ENCODE results near the gene PSMB10.

The PSMB10 gene

GRCh38 chr16:67914758-67915495, 21.7 kb downstream of the PSMB10 start:
- H3K4me3 ChIP-seq (ENCODE audit: low read depth, low read length): no peak overlapping the region
- no peak for DNase-seq (ENCODE audit: low read depth)
- no peak for TF ChIP-seq CTCF (IDR thresholded peaks at IDR 0.05; ENCODE audit: control insufficient read depth, extremely low read depth, insufficient read depth)

- no peak for TF ChIP-seq CTCF (IDR thresholded peaks at IDR 0.05; ENCODE audit: control insufficient read depth, extremely low read depth, insufficient read depth)
- DNase-seq (ENCODE audit: low read depth): no peak
- no peak overlapping the region for H3K4me3 ChIP-seq (ENCODE audit: low read depth, low read length)
These were observed 26.5 kb downstream of the PSMB10 start for GRCh38 chr16:67910158-67910557.

- no peak for DNase-seq (ENCODE audit: low read depth)
- no peak for TF ChIP-seq CTCF (IDR thresholded peaks at IDR 0.05; ENCODE audit: control insufficient read depth, extremely low read depth, insufficient read depth)
- H3K4me3 ChIP-seq (ENCODE audit: low read depth, low read length): no peak overlapping the region
These were observed 27.5 kb downstream of the PSMB10 start for GRCh38 chr16:67909056-67909742.

GRCh38 chr16:67907397-67908180, 29.1 kb downstream of the PSMB10 start:
- H3K4me3 ChIP-seq (ENCODE audit: low read depth, low read length): no peak overlapping the region
- no peak for DNase-seq (ENCODE audit: low read depth)
- TF ChIP-seq CTCF (IDR thresholded peaks at IDR 0.05; ENCODE audit: control insufficient read depth, extremely low read depth, insufficient read depth): no peak

- no peak overlapping the region for H3K4me3 ChIP-seq (ENCODE audit: low read depth, low read length)
- TF ChIP-seq CTCF (IDR thresholded peaks at IDR 0.05; ENCODE audit: control insufficient read depth, extremely low read depth, insufficient read depth): no peak
- DNase-seq (ENCODE audit: low read depth): no peak
These were observed 33.8 kb downstream of the PSMB10 start for GRCh38 chr16:67902831-67903230.

GRCh38 chr16:67901734-67902133, 34.9 kb downstream of the PSMB10 start:
- no peak overlapping the region for H3K4me3 ChIP-seq (ENCODE audit: low read depth, low read length)
- no peak for DNase-seq (ENCODE audit: low read depth)
- TF ChIP-seq CTCF (IDR thresholded peaks at IDR 0.05; ENCODE audit: control insufficient read depth, extremely low read depth, insufficient read depth): no peak
